IPS-NIHi7 (cell line): Measurements from ENCODE around the gene ANKZF1.
A peak's percentile ranks its signal among the peaks of the same experiment; 100 is the strongest.

Source experiments
- DNase-seq: peaks from one replicate; pipeline ENCODE4 v3.0.0; 2012; ENCODE audit warnings: mixed read lengths; ENCODE audit errors: extremely low spot score

ANKZF1 gene

GRCh38 chr2:219279916-219280516, 50.4 kb downstream of the ANKZF1 start:
- DNase-seq = no peak

DNA sequence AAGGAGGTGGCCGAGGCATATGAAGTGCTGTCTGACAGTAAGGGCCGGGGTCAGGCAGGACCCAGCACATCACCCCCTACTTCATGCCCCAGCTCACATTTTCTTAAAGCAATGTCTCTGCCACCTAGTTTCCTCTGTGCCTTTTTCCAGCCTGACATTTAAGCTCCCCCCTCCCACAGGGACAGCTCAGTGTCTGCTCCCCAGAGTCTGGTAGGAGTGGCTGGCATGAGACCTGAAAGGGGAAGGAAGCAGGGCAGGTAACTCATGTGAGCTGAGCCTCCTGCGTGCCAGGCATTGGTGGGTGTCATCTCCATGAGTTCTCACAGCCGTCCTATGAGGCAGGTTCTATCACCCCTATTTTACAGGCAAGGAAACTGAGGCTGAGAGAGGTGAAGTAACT, 51.0 kb downstream of the ANKZF1 start:
- DNase-seq = no peak

DNA sequence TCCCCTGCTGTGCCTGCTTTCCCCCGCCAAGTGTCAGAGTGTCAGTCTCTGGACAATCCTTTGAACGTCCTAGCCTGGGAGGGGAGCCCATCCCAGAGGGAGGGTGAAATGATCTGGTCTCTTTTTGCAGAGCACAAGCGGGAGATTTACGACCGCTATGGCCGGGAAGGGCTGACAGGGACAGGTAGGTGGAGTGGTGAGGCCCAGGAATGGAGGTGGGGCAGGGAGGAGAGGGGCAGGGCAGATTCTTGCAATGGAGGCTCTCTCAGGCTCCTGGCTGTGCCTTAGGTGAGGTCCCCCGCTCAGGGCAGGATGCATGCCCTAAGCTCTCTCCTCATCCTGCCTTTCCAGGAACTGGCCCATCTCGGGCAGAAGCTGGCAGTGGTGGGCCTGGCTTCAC, 52.0 kb downstream of the ANKZF1 start:
- no peak for DNase-seq

DNA sequence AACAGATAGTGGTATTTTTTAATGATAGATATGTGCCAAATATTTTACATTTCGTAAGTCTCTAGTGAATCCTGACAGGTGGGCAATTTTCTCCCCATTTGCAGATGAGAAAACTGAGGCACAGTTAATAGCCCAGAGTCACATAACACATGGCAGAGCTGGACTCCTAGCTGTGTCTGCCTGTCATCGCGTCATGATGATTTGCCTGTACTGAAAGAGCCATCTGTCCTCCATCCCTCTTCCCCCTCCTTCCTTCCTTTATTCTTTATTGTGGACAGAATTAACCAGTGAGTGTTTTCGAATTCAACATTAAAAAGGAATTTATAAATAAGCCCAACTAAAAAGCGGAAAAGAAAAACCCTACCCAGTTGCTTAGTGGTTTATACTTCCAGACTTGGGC, 52.8 kb downstream of the ANKZF1 start:
- no peak for DNase-seq

GRCh38 chr2:219282943-219283581, 53.5 kb downstream of the ANKZF1 start:
- no peak for DNase-seq

DNA sequence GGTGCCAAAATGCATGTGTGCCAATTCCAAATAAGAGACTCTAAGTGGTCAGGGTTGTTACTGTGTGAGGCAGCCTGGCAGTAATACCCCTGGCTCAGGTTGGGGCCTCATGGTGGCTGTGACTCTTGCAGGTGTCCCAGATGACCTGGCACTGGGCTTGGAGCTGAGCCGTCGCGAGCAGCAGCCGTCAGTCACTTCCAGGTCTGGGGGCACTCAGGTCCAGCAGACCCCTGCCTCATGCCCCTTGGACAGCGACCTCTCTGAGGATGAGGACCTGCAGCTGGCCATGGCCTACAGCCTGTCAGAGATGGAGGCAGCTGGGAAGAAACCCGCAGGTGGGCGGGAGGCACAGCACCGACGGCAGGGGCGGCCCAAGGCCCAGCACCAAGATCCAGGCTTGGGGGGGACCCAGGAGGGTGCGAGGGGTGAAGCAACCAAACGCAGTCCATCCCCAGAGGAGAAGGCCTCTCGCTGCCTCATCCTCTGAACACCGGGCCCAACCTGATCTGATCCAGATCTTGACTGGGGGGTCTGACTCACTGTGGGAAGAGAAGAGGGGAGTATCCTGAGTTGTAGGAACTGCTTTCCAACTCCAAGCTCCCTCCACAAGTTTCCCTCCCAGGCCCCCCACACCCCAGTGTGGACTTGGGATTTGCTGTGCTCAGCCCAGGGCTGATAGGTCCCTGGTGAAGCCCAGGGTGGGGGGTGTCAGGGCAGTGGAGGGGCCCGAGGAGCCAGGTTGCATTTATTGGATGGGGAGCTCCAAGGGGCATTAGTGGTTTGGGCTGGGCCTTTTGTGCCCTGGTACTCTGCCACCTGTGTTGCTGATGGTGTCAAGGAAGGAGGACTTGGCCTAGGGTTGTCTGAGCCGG, 55.1 kb downstream of the ANKZF1 start:
- no peak for DNase-seq

DNA sequence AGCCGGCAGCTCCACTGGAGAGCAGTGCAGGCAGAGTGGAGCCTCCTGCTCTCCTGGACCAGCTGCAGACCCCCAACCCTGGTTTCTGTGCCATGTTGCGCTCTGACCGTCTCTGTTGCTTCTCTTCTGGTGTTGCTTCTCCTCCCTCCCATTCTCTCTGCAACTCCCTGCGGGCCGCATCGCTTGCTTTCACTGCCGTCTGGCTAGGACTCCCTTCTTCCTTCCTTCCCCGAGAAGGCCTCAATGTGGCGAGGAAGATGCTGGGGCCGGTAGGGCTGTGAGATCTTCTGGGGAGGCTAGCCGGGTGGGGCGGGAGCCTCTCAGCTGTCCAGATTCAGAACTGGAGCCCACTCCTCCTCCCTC, 55.7 kb downstream of the ANKZF1 start:
- DNase-seq = no peak

DNA sequence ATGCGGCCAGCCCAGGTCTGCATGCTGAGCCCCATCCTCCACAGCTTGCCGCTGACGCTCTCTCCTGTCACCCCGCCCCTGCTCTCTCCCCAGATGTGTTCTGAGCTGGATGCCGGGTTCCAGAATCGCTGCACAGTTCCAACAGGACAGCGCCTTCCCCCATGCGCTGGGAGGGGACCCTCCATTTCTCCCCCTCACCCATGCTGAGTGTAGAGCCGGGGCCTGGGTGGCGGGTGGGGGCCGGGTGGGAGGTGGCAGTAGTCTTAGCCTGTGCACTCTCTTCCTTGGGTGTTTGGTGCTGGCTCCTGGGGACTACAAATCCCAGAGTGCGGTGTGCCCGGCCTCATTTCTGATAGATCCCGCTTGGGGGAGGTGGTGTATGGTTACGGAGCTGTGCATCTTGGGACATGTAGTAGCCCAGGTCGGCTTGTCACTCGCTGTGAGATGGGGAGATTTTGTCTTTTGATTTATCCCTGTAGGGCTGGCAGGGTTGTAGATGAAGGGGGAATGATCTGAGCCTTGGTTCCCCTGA, 56.4 kb downstream of the ANKZF1 start:
- peak; percentile 77 for DNase-seq
